Activated B cell treated with CpG ODN at 0.5 μM for 24 hours (primary cell): ENCODE results near the gene HDLBP. TPM values are rescaled to one million over a fixed set of nuclear protein-coding genes. Genes with fewer than 3 reads are reported as not detected.

ENCODE experiments used
- ATAC-seq: fragments of 200-7000 bp; cut with Tn5 transposase; one replicate; pipeline ENCODE4 v1.10.0; 2021; ENCODE audit warnings: low read depth, mild to moderate bottlenecking, moderate library complexity
- CTCF ChIA-PET: fragments of 350-600 bp; sonication (Branson Sonifier 250); formaldehyde crosslinking; loops from one replicate; lab custom pipeline; 2021; ENCODE audit warnings: antibody characterized with exemption; lab: Charles Lee
- POLR2A ChIA-PET: fragments of 350-600 bp; sonication (Branson Sonifier 250); formaldehyde crosslinking; loops from one replicate; lab custom pipeline; 2021; ENCODE audit warnings: antibody characterized with exemption; lab: Charles Lee
- DNase-seq: peaks from one replicate; pipeline ENCODE4 v3.0.0; 2022
- H3K27ac Mint-ChIP-seq: one replicate; pipeline ENCODE4 v1.8.0; 2020; ENCODE audit warnings: mixed read lengths
- H3K27me3 Mint-ChIP-seq: one replicate; pipeline ENCODE4 v1.8.0; 2021; ENCODE audit warnings: mixed read lengths
- H3K36me3 Mint-ChIP-seq: one replicate; pipeline ENCODE4 v1.8.0; 2021; ENCODE audit warnings: low read depth, mixed read lengths
- H3K4me1 Mint-ChIP-seq: one replicate; pipeline ENCODE4 v1.8.0; 2021; ENCODE audit warnings: mixed read lengths
- H3K4me3 Mint-ChIP-seq: one replicate; pipeline ENCODE4 v1.8.0; 2020; ENCODE audit warnings: mild to moderate bottlenecking, mixed read lengths
- H3K9me3 Mint-ChIP-seq: one replicate; pipeline ENCODE4 v1.8.0; 2020; ENCODE audit warnings: mixed read lengths
- intact Hi-C: fragments of 100-400 bp; cut with micrococcal nuclease; formaldehyde crosslinking; loops from one replicate; pipeline ENCODE4 v1.15.1; 2024
- total RNA-seq: library from RNA; stranded (reverse); gene quantifications from 2 replicates; pipeline ENCODE4 v1.2.3, GENCODE V29; 2022
- TF ChIP-seq, protein P1 (sequence below): fragments of 200-600 bp; IDR thresholded peaks from one replicate; pipeline ENCODE4 v1.8.0; 2022; ENCODE audit warnings: antibody characterized with exemption, mild to moderate bottlenecking

Gene HDLBP
- total RNA-seq, 1 donor from 2014 or later = 168 TPM

DNA sequence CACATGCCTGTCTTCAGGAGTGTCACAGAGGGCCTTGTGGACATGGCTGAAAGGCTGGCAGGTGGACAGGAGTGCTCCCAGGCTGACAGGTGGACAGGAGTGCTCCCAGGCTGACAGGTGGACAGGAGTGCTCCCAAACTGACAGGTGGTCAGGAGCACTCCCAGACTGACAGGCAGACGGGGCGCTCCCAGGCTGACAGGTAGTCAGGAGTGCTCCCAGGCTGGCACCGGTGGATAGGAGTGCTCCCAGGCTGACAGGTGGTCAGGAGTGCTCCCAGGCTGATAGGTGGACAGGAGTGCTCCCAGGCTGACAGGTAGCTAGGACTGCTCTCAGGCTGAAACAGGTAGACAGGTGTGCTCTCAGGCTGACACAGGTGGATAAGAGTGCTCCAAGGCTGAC is 110.4 kb downstream of the HDLBP start:
- intact Hi-C loops = no loop called here
- Mint-ChIP-seq H3K4me3 (no peak overlapping the region), H3K27me3 (no peaks in the 10 kb centered on the region), H3K4me1 (no peaks in the 10 kb centered on the region), H3K9me3 (no peaks in the 10 kb centered on the region), H3K27ac (no peak overlapping the region), H3K36me3 (no peaks in the 10 kb centered on the region)
- DNase-seq = no peak
- ATAC-seq = no peak
- CTCF ChIA-PET = no interaction called here
- POLR2A ChIA-PET = interaction anchor here (0.9 kb wide), 1 partner anchor 483 kb away, joined by 3 read pairs; no protein-coding TSS in a partner anchor
- TF ChIP-seq, protein P1, sequence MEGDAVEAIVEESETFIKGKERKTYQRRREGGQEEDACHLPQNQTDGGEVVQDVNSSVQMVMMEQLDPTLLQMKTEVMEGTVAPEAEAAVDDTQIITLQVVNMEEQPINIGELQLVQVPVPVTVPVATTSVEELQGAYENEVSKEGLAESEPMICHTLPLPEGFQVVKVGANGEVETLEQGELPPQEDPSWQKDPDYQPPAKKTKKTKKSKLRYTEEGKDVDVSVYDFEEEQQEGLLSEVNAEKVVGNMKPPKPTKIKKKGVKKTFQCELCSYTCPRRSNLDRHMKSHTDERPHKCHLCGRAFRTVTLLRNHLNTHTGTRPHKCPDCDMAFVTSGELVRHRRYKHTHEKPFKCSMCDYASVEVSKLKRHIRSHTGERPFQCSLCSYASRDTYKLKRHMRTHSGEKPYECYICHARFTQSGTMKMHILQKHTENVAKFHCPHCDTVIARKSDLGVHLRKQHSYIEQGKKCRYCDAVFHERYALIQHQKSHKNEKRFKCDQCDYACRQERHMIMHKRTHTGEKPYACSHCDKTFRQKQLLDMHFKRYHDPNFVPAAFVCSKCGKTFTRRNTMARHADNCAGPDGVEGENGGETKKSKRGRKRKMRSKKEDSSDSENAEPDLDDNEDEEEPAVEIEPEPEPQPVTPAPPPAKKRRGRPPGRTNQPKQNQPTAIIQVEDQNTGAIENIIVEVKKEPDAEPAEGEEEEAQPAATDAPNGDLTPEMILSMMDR = no peak

DNA sequence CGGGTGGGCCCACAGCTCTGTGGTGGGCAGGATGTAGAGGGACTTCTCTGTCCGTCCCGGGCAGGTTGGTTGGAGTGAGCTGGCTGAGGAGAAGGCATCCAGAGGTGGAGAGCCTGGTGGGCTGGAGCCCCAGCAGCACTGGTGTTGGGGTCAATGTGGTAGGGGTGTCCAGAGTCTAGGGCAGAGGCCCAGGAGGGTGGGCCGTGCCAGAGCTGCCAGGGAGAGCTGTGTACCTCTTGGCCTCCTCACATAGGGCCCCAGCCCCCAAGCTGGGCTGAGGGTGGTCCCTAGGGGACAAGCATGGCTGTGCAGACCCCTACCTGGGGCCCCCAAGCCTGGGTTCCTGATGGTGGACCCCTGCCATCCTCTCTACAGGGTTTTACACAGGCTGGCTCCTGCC is 111.0 kb downstream of the HDLBP start:
- TF ChIP-seq, protein P1 = no peak
- Mint-ChIP-seq H3K27ac (no peak overlapping the region), H3K27me3 (no peaks in the 10 kb centered on the region), H3K9me3 (no peaks in the 10 kb centered on the region), H3K36me3 (no peaks in the 10 kb centered on the region), H3K4me1 (no peaks in the 10 kb centered on the region), H3K4me3 (no peak overlapping the region)
- intact Hi-C loops = no loop called here
- ATAC-seq (no peak), DNase-seq (no peak)
- CTCF ChIA-PET = no interaction called here
- POLR2A ChIA-PET = interaction anchor here (0.9 kb wide), 1 partner anchor 483 kb away, joined by 3 read pairs; no protein-coding TSS in a partner anchor

DNA sequence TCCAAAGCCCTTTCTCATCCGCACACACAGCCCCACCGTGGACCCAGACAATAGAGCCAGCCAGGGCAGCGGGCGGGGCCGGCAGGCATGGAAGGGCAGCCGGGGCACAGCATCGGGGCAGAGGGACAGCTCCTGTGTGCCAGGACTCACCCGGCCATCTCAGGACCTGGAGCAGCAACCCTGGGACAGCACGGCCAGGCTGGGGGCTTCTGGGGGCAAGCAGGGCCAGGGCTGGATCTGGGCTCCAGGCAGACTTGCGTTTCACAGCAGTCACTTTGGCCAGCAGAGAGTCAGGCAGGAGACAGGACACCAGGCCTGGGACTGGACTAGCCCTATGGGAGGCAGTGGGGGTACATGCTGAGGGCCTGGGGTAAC is 111.5 kb downstream of the HDLBP start:
- Mint-ChIP-seq H3K27ac (no peak overlapping the region), H3K27me3 (no peaks in the 10 kb centered on the region), H3K4me3 (no peak overlapping the region), H3K4me1 (no peaks in the 10 kb centered on the region), H3K36me3 (no peaks in the 10 kb centered on the region), H3K9me3 (no peaks in the 10 kb centered on the region)
- intact Hi-C loops = no loop called here
- no peak for ATAC-seq
- DNase-seq = no peak
- CTCF ChIA-PET = no interaction called here
- TF ChIP-seq, protein P1 = no peak
- POLR2A ChIA-PET = no interaction called here

DNA sequence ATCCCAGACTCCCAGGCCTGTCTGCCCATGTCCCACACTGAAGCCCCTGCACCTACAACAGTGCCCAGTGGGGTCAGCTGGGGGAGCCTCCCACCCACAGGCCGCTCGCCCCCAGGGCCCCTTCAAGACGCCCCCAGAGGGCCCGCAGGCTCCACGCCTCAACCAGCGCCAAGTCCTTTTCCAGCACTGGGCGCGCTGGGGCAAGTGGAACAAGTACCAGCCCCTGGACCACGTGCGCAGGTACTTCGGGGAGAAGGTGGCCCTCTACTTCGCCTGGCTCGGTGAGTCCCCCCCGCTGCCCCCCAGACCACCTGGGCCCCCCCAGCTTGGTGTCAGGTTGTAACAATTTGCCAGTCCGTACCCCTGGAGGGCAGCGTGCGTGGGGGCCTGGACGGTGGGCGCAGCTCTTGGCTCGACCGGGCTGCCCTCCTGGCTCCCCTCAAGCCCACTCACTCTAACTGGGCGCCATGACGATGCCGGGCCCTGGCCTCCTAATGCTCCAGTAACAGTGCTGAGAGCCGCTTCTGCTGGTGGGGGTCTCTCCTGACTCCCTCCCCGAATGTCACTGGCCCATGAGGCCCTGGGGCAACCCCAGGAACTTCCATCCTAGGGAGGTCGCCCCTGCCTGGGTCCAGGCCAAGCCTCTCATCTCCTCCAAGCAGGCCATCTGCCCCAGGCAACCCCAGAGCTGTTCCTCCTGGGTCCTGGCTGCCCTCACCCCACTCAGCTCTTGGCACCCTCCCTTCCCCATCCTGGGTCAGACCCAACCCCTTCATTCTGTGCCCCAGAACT is 112.1 kb downstream of the HDLBP start:
- H3K27me3 Mint-ChIP-seq = no peaks in the 10 kb centered on the region
- no peaks in the 10 kb centered on the region for H3K36me3 Mint-ChIP-seq
- CTCF ChIA-PET = no interaction called here
- intact Hi-C loops = no loop called here
- DNase-seq = no peak
- POLR2A ChIA-PET = no interaction called here
- no peak overlapping the region for H3K4me3 Mint-ChIP-seq
- no peaks in the 10 kb centered on the region for H3K4me1 Mint-ChIP-seq
- TF ChIP-seq, protein P1 = no peak
- H3K27ac Mint-ChIP-seq = no peak overlapping the region
- H3K9me3 Mint-ChIP-seq = no peaks in the 10 kb centered on the region
- ATAC-seq = no peak

DNA sequence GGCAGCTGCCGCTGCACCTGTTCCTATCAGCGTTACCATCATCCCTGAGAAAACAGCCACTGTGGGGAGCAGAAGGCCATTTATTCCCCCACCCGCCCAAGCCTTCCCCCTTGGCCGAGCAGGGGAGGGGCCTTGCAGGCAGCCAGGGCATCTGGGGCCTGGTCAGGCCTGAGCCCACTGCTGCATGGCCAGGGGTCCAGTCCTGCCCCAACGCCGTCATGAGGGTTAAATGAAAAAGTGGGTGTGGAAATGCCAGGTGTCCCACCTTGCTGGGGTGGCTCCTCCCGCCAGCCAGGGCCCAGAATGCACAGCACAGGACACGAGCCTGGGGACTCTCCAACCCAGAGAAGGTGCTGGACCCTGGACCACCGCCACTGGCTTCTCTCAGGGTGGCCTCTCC is 112.8 kb downstream of the HDLBP start:
- H3K4me1 Mint-ChIP-seq = no peaks in the 10 kb centered on the region
- ATAC-seq (no peak), DNase-seq (no peak)
- TF ChIP-seq, protein P1 = no peak
- H3K27me3 Mint-ChIP-seq = no peaks in the 10 kb centered on the region
- intact Hi-C loops = no loop called here
- H3K4me3 Mint-ChIP-seq = no peak overlapping the region
- no peaks in the 10 kb centered on the region for H3K36me3 Mint-ChIP-seq
- ChIA-PET POLR2A (no interaction called here), CTCF (no interaction called here)
- no peak overlapping the region for H3K27ac Mint-ChIP-seq
- no peaks in the 10 kb centered on the region for H3K9me3 Mint-ChIP-seq
